HK-2 (cell line): Measurements from ENCODE around the gene DAB2IP.

Source experiments
- DNase-seq: peaks from one replicate; pipeline ENCODE4 v3.0.0-alpha.2; 2018; ENCODE audit not compliant: unreplicated experiment

DAB2IP gene

GRCh38 chr9:121818016-121818661 is 166.7 kb downstream of the DAB2IP start:
- no peak for DNase-seq

- no peak for DNase-seq
Measured at GRCh38 chr9:121818841-121819427, 167.5 kb downstream of the DAB2IP start.

- no peak for DNase-seq
Measured at GRCh38 chr9:121819428-121820231, 168.2 kb downstream of the DAB2IP start.

- no peak for DNase-seq
Measured at GRCh38 chr9:121820286-121821005, 169.0 kb downstream of the DAB2IP start.

GRCh38 chr9:121821326-121821725 is 169.9 kb downstream of the DAB2IP start:
- DNase-seq: no peak

- no peak for DNase-seq
Measured at GRCh38 chr9:121822093-121823085, 171.0 kb downstream of the DAB2IP start.

- no peak for DNase-seq
Measured at GRCh38 chr9:121823451-121824169, 172.2 kb downstream of the DAB2IP start.

GRCh38 chr9:121824651-121825030 is 173.2 kb downstream of the DAB2IP start:
- DNase-seq: no peak

GRCh38 chr9:121825031-121825691 is 173.7 kb downstream of the DAB2IP start:
- DNase-seq: no peak

GRCh38 chr9:121826711-121827110 is 175.3 kb downstream of the DAB2IP start:
- no peak for DNase-seq

GRCh38 chr9:121827251-121827967 is 176.0 kb downstream of the DAB2IP start:
- no peak for DNase-seq

- no peak for DNase-seq
Measured at GRCh38 chr9:121830441-121831140, 179.2 kb downstream of the DAB2IP start.

- no peak for DNase-seq
Measured at GRCh38 chr9:121831869-121832268, 180.4 kb downstream of the DAB2IP start.

GRCh38 chr9:121833061-121833460 is 181.6 kb downstream of the DAB2IP start:
- no peak for DNase-seq
